ENCODE measurements around the gene FAM89B. TPM values are rescaled to one million over a fixed set of nuclear protein-coding genes. Genes with fewer than 3 reads are reported as not detected.
"Not testable (repeated sequence)": the region's sequence is repeated elsewhere in the genome, so short reads cannot be mapped to it uniquely, and the experiment has no call there.

FAM89B gene
- polyA plus RNA-seq, 3 donors from 2014 or later, result 98.6 to 173 (median 158) TPM

GRCh38 chr11:65564879-65565559, 7.3 kb upstream of the FAM89B start:
- DNase-seq, H3K9me3 Mint-ChIP-seq, H3K36me3 Mint-ChIP-seq: not testable (repeated sequence)
- Mint-ChIP-seq H3K27me3 (ENCODE audit: low read depth in 3 of 3) (peaks cover 6 to 22% (median 18%) of the 10 kb centered on the region in 3 donors), H3K27ac (peak overlapping the region; percentile 97 to 100 (median 98)), H3K4me3 (peak overlapping the region; percentile 75 to 83 (median 79)), H3K4me1 (peaks cover 47 to 55% of the 10 kb centered on the region in 2 donors)

- no peaks in the 10 kb centered on the region for H3K9me3 Mint-ChIP-seq
- peak overlapping the region; percentile 97 to 100 (median 98) for H3K27ac Mint-ChIP-seq
- peak; percentile 76 to 86 (median 78) for DNase-seq
- H3K4me1 Mint-ChIP-seq, result peaks cover 53 to 63% of the 10 kb centered on the region in 2 donors
- H3K4me3 Mint-ChIP-seq, result peak overlapping the region; percentile 75 to 83 (median 79)
- H3K36me3 Mint-ChIP-seq, result peaks cover 0 to 3% (median 0%) of the 10 kb centered on the region in 3 donors
- H3K27me3 Mint-ChIP-seq (ENCODE audit: low read depth in 3 of 3), result peaks cover 9 to 27% (median 24%) of the 10 kb centered on the region in 3 donors
Observed at GRCh38 chr11:65565624-65566453, 6.5 kb upstream of the FAM89B start.

GRCh38 chr11:65569164-65569972, 3.0 kb upstream of the FAM89B start:
- Mint-ChIP-seq H3K9me3 (no peaks in the 10 kb centered on the region), H3K36me3 (peaks cover 0 to 3% (median 0%) of the 10 kb centered on the region in 3 donors), H3K4me1 (peaks cover 72 to 89% of the 10 kb centered on the region in 2 donors), H3K4me3 (peak overlapping the region; percentile 96 to 99 (median 98)), H3K27me3 (ENCODE audit: low read depth in 3 of 3) (peaks cover 13 to 35% (median 30%) of the 10 kb centered on the region in 3 donors), H3K27ac (peak overlapping the region; percentile 96 to 100 (median 98))
- no peak for DNase-seq

GRCh38 chr11:65569973-65570918, 2.1 kb upstream of the FAM89B start, which contains the start of gene ZNRD2:
Gene ZNRD2, plus strand, starts transcription at chr11:65570477. Its CDS starts 15 bp downstream, at chr11:65570492.
- Mint-ChIP-seq H3K36me3 (peaks cover 0 to 3% (median 0%) of the 10 kb centered on the region in 3 donors), H3K27ac (peak within 1 kb of the TSS; percentile 96 to 100 (median 98)), H3K4me1 (peaks cover 75 to 89% of the 10 kb centered on the region in 2 donors), H3K4me3 (peak within 1 kb of the TSS; percentile 96 to 99 (median 98)), H3K9me3 (no peaks in the 10 kb centered on the region), H3K27me3 (ENCODE audit: low read depth in 3 of 3) (peaks cover 16 to 40% (median 32%) of the 10 kb centered on the region in 3 donors)
- peak; percentile 98 to 99 (median 99) for DNase-seq

GRCh38 chr11:65571420-65571819, 918 bp upstream of the FAM89B start:
- no peaks in the 10 kb centered on the region for H3K9me3 Mint-ChIP-seq
- H3K27ac Mint-ChIP-seq, result peak overlapping the region; percentile 96 to 100 (median 98)

GRCh38 chr11:65571940-65572339, 398 bp upstream of the FAM89B start:
- no peak for DNase-seq
- no peaks in the 10 kb centered on the region for H3K9me3 Mint-ChIP-seq
- peaks cover 0 to 3% (median 0%) of the 10 kb centered on the region in 3 donors for H3K36me3 Mint-ChIP-seq
- peak overlapping the region; percentile 96 to 99 (median 98) for H3K4me3 Mint-ChIP-seq
- peaks cover 21 to 40% (median 27%) of the 10 kb centered on the region in 3 donors for H3K27me3 Mint-ChIP-seq (ENCODE audit: low read depth in 3 of 3)
- H3K4me1 Mint-ChIP-seq, result peaks cover 71 to 84% of the 10 kb centered on the region in 2 donors
- peak overlapping the region; percentile 96 to 100 (median 98) for H3K27ac Mint-ChIP-seq

More at GRCh38 chr11:65571420-65571819, 918 bp upstream of the FAM89B start:
- Mint-ChIP-seq H3K27me3 (ENCODE audit: low read depth in 3 of 3) (peaks cover 21 to 36% (median 27%) of the 10 kb centered on the region in 3 donors), H3K4me1 (peaks cover 71 to 84% of the 10 kb centered on the region in 2 donors), H3K4me3 (peak overlapping the region; percentile 96 to 99 (median 98)), H3K36me3 (peaks cover 0 to 3% (median 0%) of the 10 kb centered on the region in 3 donors)
- no peak for DNase-seq

GRCh38 chr11:65573391-65574079, 1.2 kb downstream of the FAM89B start:
- H3K4me3 Mint-ChIP-seq, result peak overlapping the region; percentile 84 to 91 (median 88)
- no peaks in the 10 kb centered on the region for H3K9me3 Mint-ChIP-seq
- H3K36me3 Mint-ChIP-seq, result no peaks in the 10 kb centered on the region
- peak overlapping the region; percentile 91 to 98 (median 96) for H3K27ac Mint-ChIP-seq
- H3K27me3 Mint-ChIP-seq (ENCODE audit: low read depth in 3 of 3), result peaks cover 21 to 45% (median 24%) of the 10 kb centered on the region in 3 donors
- H3K4me1 Mint-ChIP-seq, result peaks cover 77 to 85% of the 10 kb centered on the region in 2 donors
- DNase-seq, result peak in 1 of 3 donors; percentile 12

GRCh38 chr11:65574109-65574810, 1.9 kb downstream of the FAM89B start:
- Mint-ChIP-seq H3K36me3 (no peaks in the 10 kb centered on the region), H3K9me3 (no peaks in the 10 kb centered on the region), H3K4me1 (peaks cover 75 to 85% of the 10 kb centered on the region in 2 donors), H3K4me3 (peak overlapping the region; percentile 90 to 97 (median 96)), H3K27me3 (ENCODE audit: low read depth in 3 of 3) (peaks cover 21 to 45% (median 23%) of the 10 kb centered on the region in 3 donors), H3K27ac (peak overlapping the region; percentile 96 to 99 (median 98))
- peak; percentile 90 for DNase-seq

- DNase-seq, result peak; percentile 46 to 71 (median 70)
- Mint-ChIP-seq H3K9me3 (no peaks in the 10 kb centered on the region), H3K27me3 (ENCODE audit: low read depth in 3 of 3) (peaks cover 17 to 38% (median 19%) of the 10 kb centered on the region in 3 donors), H3K36me3 (no peaks in the 10 kb centered on the region), H3K4me1 (peaks cover 69 to 78% of the 10 kb centered on the region in 2 donors), H3K4me3 (peak overlapping the region; percentile 90 to 97 (median 96)), H3K27ac (peak overlapping the region; percentile 96 to 99 (median 98))
Observed at GRCh38 chr11:65574811-65575567, 2.7 kb downstream of the FAM89B start.

GRCh38 chr11:65575568-65576231, 3.4 kb downstream of the FAM89B start, which contains the start of gene EHBP1L1:
Gene EHBP1L1, plus strand, starts transcription at chr11:65576053. Its CDS starts 250 bp downstream, at chr11:65576303.
- peaks cover 65 to 71% of the 10 kb centered on the region in 2 donors for H3K4me1 Mint-ChIP-seq
- peak; percentile 71 to 79 (median 72) for DNase-seq
- no peaks in the 10 kb centered on the region for H3K9me3 Mint-ChIP-seq
- peaks cover 14 to 34% (median 14%) of the 10 kb centered on the region in 3 donors for H3K27me3 Mint-ChIP-seq (ENCODE audit: low read depth in 3 of 3)
- no peaks in the 10 kb centered on the region for H3K36me3 Mint-ChIP-seq
- H3K27ac Mint-ChIP-seq, result peak within 1 kb of the TSS; percentile 96 to 99 (median 98)
- H3K4me3 Mint-ChIP-seq, result peak within 1 kb of the TSS; percentile 90 to 97 (median 96)
